ENCODE data around the gene KRT76. TPM values are rescaled to one million over a fixed set of nuclear protein-coding genes. Genes with fewer than 3 reads are reported as not detected.

Gene KRT76
- total and polyA plus RNA-seq, 2 experiments from 2014 or later = not detected

GRCh38 chr12:52730383-52730782 lies 46.8 kb downstream of the KRT76 start:
- no peak overlapping the region for H3K9ac ChIP-seq
- no peak for DNase-seq
- no peaks in the 10 kb centered on the region for H3K36me3 ChIP-seq (ENCODE audit: low read depth)
- H3K4me1 ChIP-seq (ENCODE audit: insufficient read depth) = no peaks in the 10 kb centered on the region
- H3K9me3 ChIP-seq (ENCODE audit: low read depth) = no peaks in the 10 kb centered on the region
- no peak for TF ChIP-seq EZH2 (IDR thresholded peaks at IDR 0.05; ENCODE audit: insufficient read depth, poor library complexity, severe bottlenecking)
- no peak for TF ChIP-seq EZH2phosphoT487 (IDR thresholded peaks at IDR 0.05; ENCODE audit: insufficient read depth, low read depth)
- WGBS, 2 experiments (ENCODE audit: low coverage in 1 of 2, low lambda C conversion rate in 2 of 2, missing lambda C conversion rate in 2 of 2) = 62 to 66% methylated on average over 13 of the region's 13 CpGs
- no peak overlapping the region for H3K4me2 ChIP-seq (ENCODE audit: unreplicated experiment)
- no peak overlapping the region for H3K27ac ChIP-seq
- H3K79me2 ChIP-seq (ENCODE audit: insufficient read depth) = no peaks in the 10 kb centered on the region
- no peaks in the 10 kb centered on the region for H3K9me2 ChIP-seq (ENCODE audit: insufficient read depth)
- H3K4me3 ChIP-seq = no peak overlapping the region
- no peaks in the 10 kb centered on the region for H3F3A ChIP-seq (ENCODE audit: insufficient read depth)
- in situ Hi-C loops (cut with MboI) = no loop called here
- no peaks in the 10 kb centered on the region for H4K20me1 ChIP-seq (ENCODE audit: insufficient read depth)
- peaks cover 23% of the 10 kb centered on the region for H3K27me3 ChIP-seq (replicated peaks; ENCODE audit: insufficient read depth)
- H2AFZ ChIP-seq = no peak overlapping the region

DNA sequence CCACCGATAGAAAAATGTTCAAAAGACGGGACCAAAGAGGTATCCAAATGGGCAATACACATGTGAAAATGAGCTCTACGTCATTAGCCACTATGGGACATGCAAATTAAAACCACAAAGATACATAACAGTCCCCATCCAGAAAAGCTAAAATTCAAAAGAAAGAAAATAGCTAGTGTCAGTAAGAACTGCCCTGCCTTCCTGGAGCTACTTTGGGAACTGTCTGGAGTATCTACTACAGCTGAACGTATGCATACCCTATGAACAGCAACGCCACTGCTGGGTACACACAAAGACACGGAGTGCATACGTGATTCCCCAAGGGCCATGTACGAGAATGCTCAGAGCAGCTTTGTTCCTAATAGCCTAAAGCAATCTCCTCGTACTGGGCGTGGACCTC lies 48.0 kb downstream of the KRT76 start:
- no peaks in the 10 kb centered on the region for H3K36me3 ChIP-seq (ENCODE audit: low read depth)
- no peak overlapping the region for H2AFZ ChIP-seq
- H3F3A ChIP-seq (ENCODE audit: insufficient read depth) = no peaks in the 10 kb centered on the region
- H3K4me1 ChIP-seq (ENCODE audit: insufficient read depth) = no peaks in the 10 kb centered on the region
- no peak for TF ChIP-seq EZH2phosphoT487 (IDR thresholded peaks at IDR 0.05; ENCODE audit: insufficient read depth, low read depth)
- TF ChIP-seq EZH2 (IDR thresholded peaks at IDR 0.05; ENCODE audit: insufficient read depth, poor library complexity, severe bottlenecking) = no peak
- no peaks in the 10 kb centered on the region for H3K9me2 ChIP-seq (ENCODE audit: insufficient read depth)
- DNase-seq = no peak
- in situ Hi-C loops (cut with MboI) = no loop called here
- H3K4me2 ChIP-seq (ENCODE audit: unreplicated experiment) = no peak overlapping the region
- WGBS, 2 experiments (ENCODE audit: low coverage in 1 of 2, low lambda C conversion rate in 2 of 2, missing lambda C conversion rate in 2 of 2) = 42 to 46% methylated on average over 10 of the region's 10 CpGs
- H3K27me3 ChIP-seq (replicated peaks; ENCODE audit: insufficient read depth) = peaks cover 23% of the 10 kb centered on the region
- H3K9me3 ChIP-seq (ENCODE audit: low read depth) = no peaks in the 10 kb centered on the region
- H3K27ac ChIP-seq = no peak overlapping the region
- no peak overlapping the region for H3K4me3 ChIP-seq
- H3K9ac ChIP-seq = no peak overlapping the region
- no peaks in the 10 kb centered on the region for H4K20me1 ChIP-seq (ENCODE audit: insufficient read depth)
- H3K79me2 ChIP-seq (ENCODE audit: insufficient read depth) = no peaks in the 10 kb centered on the region

- no peak overlapping the region for H3K9ac ChIP-seq
- no peak overlapping the region for H2AFZ ChIP-seq
- peaks cover 21% of the 10 kb centered on the region for H3K27me3 ChIP-seq (replicated peaks; ENCODE audit: insufficient read depth)
- no peaks in the 10 kb centered on the region for H3K36me3 ChIP-seq (ENCODE audit: low read depth)
- H3K79me2 ChIP-seq (ENCODE audit: insufficient read depth) = no peaks in the 10 kb centered on the region
- no peaks in the 10 kb centered on the region for H3K9me2 ChIP-seq (ENCODE audit: insufficient read depth)
- no peak overlapping the region for H3K4me2 ChIP-seq (ENCODE audit: unreplicated experiment)
- WGBS, 2 experiments (ENCODE audit: low coverage in 1 of 2, low lambda C conversion rate in 2 of 2, missing lambda C conversion rate in 2 of 2) = 77 to 78% methylated on average over 2 of the region's 2 CpGs
- H3K9me3 ChIP-seq (ENCODE audit: low read depth) = no peaks in the 10 kb centered on the region
- in situ Hi-C loops (cut with MboI) = no loop called here
- no peaks in the 10 kb centered on the region for H3K4me1 ChIP-seq (ENCODE audit: insufficient read depth)
- no peak overlapping the region for H3K27ac ChIP-seq
- no peak overlapping the region for H3K4me3 ChIP-seq
- no peaks in the 10 kb centered on the region for H4K20me1 ChIP-seq (ENCODE audit: insufficient read depth)
- DNase-seq = no peak
- H3F3A ChIP-seq (ENCODE audit: insufficient read depth) = no peaks in the 10 kb centered on the region
- TF ChIP-seq EZH2 (IDR thresholded peaks at IDR 0.05; ENCODE audit: insufficient read depth, poor library complexity, severe bottlenecking) (no peak), EZH2phosphoT487 (IDR thresholded peaks at IDR 0.05; ENCODE audit: insufficient read depth, low read depth) (no peak)
These were observed 48.8 kb downstream of the KRT76 start for GRCh38 chr12:52728374-52728773.

GRCh38 chr12:52727037-52727436 lies 50.1 kb downstream of the KRT76 start:
- no peaks in the 10 kb centered on the region for H3K9me2 ChIP-seq (ENCODE audit: insufficient read depth)
- H3K4me3 ChIP-seq = no peak overlapping the region
- peaks cover 14% of the 10 kb centered on the region for H3K27me3 ChIP-seq (replicated peaks; ENCODE audit: insufficient read depth)
- no peaks in the 10 kb centered on the region for H3K79me2 ChIP-seq (ENCODE audit: insufficient read depth)
- H2AFZ ChIP-seq = no peak overlapping the region
- H3F3A ChIP-seq (ENCODE audit: insufficient read depth) = no peaks in the 10 kb centered on the region
- H3K4me1 ChIP-seq (ENCODE audit: insufficient read depth) = no peaks in the 10 kb centered on the region
- no peak overlapping the region for H3K9ac ChIP-seq
- H3K9me3 ChIP-seq (ENCODE audit: low read depth) = no peaks in the 10 kb centered on the region
- DNase-seq = no peak
- no peaks in the 10 kb centered on the region for H3K36me3 ChIP-seq (ENCODE audit: low read depth)
- H4K20me1 ChIP-seq (ENCODE audit: insufficient read depth) = no peaks in the 10 kb centered on the region
- WGBS, 2 experiments (ENCODE audit: low coverage in 1 of 2, low lambda C conversion rate in 2 of 2, missing lambda C conversion rate in 2 of 2) = 63 to 65% methylated on average over 4 of the region's 4 CpGs
- H3K4me2 ChIP-seq (ENCODE audit: unreplicated experiment) = no peak overlapping the region
- in situ Hi-C loops (cut with MboI) = no loop called here
- H3K27ac ChIP-seq = no peak overlapping the region
- TF ChIP-seq EZH2 (IDR thresholded peaks at IDR 0.05; ENCODE audit: insufficient read depth, poor library complexity, severe bottlenecking) (no peak), EZH2phosphoT487 (IDR thresholded peaks at IDR 0.05; ENCODE audit: insufficient read depth, low read depth) (no peak)

DNA sequence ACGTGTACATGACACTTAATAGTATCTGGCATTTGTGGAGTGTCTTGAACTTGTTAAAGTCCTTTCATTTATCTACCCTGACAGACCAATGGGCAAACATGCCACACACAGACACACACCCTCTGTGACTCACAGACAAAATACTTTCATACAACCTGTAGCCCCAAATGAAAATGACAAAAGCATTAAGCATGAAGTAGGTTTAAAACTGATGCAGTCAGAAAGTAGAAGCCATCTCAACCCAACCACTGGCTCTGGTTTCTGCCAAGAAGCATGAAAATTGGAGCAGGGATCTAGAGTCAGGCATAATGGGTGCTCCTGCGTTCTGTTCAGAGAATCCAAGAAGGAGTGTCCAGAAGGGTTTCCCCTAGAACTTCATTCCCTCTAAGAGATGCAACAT lies 50.7 kb downstream of the KRT76 start:
- Histone ChIP-seq H3K4me3 (no peak overlapping the region), H3K9me2 (ENCODE audit: insufficient read depth) (no peaks in the 10 kb centered on the region), H3K4me1 (ENCODE audit: insufficient read depth) (no peaks in the 10 kb centered on the region), H3K79me2 (ENCODE audit: insufficient read depth) (no peaks in the 10 kb centered on the region), H3K9me3 (ENCODE audit: low read depth) (no peaks in the 10 kb centered on the region), H3K9ac (no peak overlapping the region), H3K36me3 (ENCODE audit: low read depth) (no peaks in the 10 kb centered on the region), H3K27ac (no peak overlapping the region), H4K20me1 (ENCODE audit: insufficient read depth) (no peaks in the 10 kb centered on the region), H3K27me3 (replicated peaks; ENCODE audit: insufficient read depth) (peaks cover 14% of the 10 kb centered on the region), H2AFZ (no peak overlapping the region), H3F3A (ENCODE audit: insufficient read depth) (no peaks in the 10 kb centered on the region), H3K4me2 (ENCODE audit: unreplicated experiment) (no peak overlapping the region)
- 20 to 26% methylated on average over 2 of the region's 2 CpGs for WGBS, 2 experiments (ENCODE audit: low coverage in 1 of 2, low lambda C conversion rate in 2 of 2, missing lambda C conversion rate in 2 of 2)
- DNase-seq = no peak
- TF ChIP-seq EZH2phosphoT487 (IDR thresholded peaks at IDR 0.05; ENCODE audit: insufficient read depth, low read depth) (no peak), EZH2 (IDR thresholded peaks at IDR 0.05; ENCODE audit: insufficient read depth, poor library complexity, severe bottlenecking) (no peak)
- in situ Hi-C loops (cut with MboI) = no loop called here

Measured in GM23248 (cell line).